ENCODE results near the gene ACTL6A. TPM values are rescaled to one million over a fixed set of nuclear protein-coding genes. Genes with fewer than 3 reads are reported as not detected.

ACTL6A gene
- total RNA-seq, 1 experiment from 2014 or later = 119 TPM

GRCh38 chr3:179551349-179552105 lies 11.2 kb upstream of the ACTL6A start:
- H3K9me3 ChIP-seq (replicated peaks) = no peaks in the 10 kb centered on the region
- H3K27me3 ChIP-seq (replicated peaks) = no peaks in the 10 kb centered on the region
- H3K4me1 ChIP-seq (replicated peaks) = peaks cover 27% of the 10 kb centered on the region
- H3K27ac ChIP-seq = no peak overlapping the region
- no peak overlapping the region for H3K4me3 ChIP-seq
- peak in 1 of 2 experiments; percentile 19 for DNase-seq (ENCODE audit: low read depth in 1 of 2, low spot score in 2 of 2)
- no peaks in the 10 kb centered on the region for H3K36me3 ChIP-seq

GRCh38 chr3:179558742-179559364 lies 3.9 kb upstream of the ACTL6A start:
- DNase-seq (ENCODE audit: low read depth in 1 of 2, low spot score in 2 of 2) = peak; percentile 41 to 58
- H3K4me1 ChIP-seq (replicated peaks) = peaks cover 4% of the 10 kb centered on the region; the same call in 1 of the 2 replicates
- H3K36me3 ChIP-seq = no peaks in the 10 kb centered on the region
- H3K9me3 ChIP-seq (replicated peaks) = no peaks in the 10 kb centered on the region
- H3K27ac ChIP-seq = no peak overlapping the region
- H3K27me3 ChIP-seq (replicated peaks) = no peaks in the 10 kb centered on the region
- no peak overlapping the region for H3K4me3 ChIP-seq

- H3K27me3 ChIP-seq (replicated peaks) = no peaks in the 10 kb centered on the region
- DNase-seq (ENCODE audit: low read depth in 1 of 2, low spot score in 2 of 2) = no peak
- H3K4me3 ChIP-seq = no peak overlapping the region
- H3K36me3 ChIP-seq = no peaks in the 10 kb centered on the region
- H3K9me3 ChIP-seq (replicated peaks) = no peaks in the 10 kb centered on the region
- peaks cover 5% of the 10 kb centered on the region; the same call in 1 of the 2 replicates for H3K4me1 ChIP-seq (replicated peaks)
- no peak overlapping the region for H3K27ac ChIP-seq
Observed at GRCh38 chr3:179560791-179561190, 1.9 kb upstream of the ACTL6A start.

DNA sequence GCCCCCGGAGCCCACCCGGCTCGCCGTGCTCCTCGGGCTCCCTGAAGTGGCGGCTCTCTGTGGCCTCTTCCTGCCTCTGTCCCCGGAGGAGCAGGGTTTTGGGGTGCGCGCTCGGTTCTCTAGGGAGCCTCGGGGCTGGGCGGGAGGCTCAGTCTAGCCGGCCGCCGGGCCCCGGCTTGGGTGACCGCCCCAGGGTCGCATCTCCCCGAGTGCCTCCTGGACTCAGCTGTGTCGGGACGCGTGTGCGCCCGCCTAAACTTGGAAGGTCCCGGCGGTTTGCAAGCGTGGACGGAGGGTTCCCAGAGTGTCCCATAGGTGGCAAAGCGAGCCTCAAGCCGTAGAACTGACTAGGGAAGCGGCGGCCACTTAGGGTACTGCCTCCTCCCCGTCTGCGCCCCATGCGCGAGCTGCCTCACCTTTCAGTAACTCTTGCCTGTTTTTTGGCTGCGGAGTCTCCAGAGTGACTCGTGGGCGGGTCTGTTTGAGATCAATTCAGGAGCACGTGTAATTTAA lies 601 bp downstream of the ACTL6A start:
- Histone ChIP-seq H3K27ac (peak overlapping the region; percentile 91), H3K9me3 (replicated peaks) (no peaks in the 10 kb centered on the region), H3K4me1 (replicated peaks) (peaks cover 5% of the 10 kb centered on the region; the same call in 1 of the 2 replicates), H3K4me3 (peak overlapping the region; percentile 66), H3K27me3 (replicated peaks) (no peaks in the 10 kb centered on the region), H3K36me3 (no peaks in the 10 kb centered on the region)
- DNase-seq (ENCODE audit: low read depth in 1 of 2, low spot score in 2 of 2) = peak; percentile 80 to 81

GRCh38 chr3:179565496-179565895 lies 2.8 kb downstream of the ACTL6A start:
- no peaks in the 10 kb centered on the region for H3K27me3 ChIP-seq (replicated peaks)
- no peak overlapping the region for H3K4me3 ChIP-seq
- no peak for DNase-seq (ENCODE audit: low read depth in 1 of 2, low spot score in 2 of 2)
- H3K9me3 ChIP-seq (replicated peaks) = no peaks in the 10 kb centered on the region
- H3K27ac ChIP-seq = no peak overlapping the region
- H3K4me1 ChIP-seq (replicated peaks) = peaks cover 5% of the 10 kb centered on the region; the same call in 1 of the 2 replicates
- peaks cover 5% of the 10 kb centered on the region for H3K36me3 ChIP-seq

- H3K9me3 ChIP-seq (replicated peaks) = no peaks in the 10 kb centered on the region
- no peaks in the 10 kb centered on the region for H3K4me1 ChIP-seq (replicated peaks)
- H3K27ac ChIP-seq = no peak overlapping the region
- DNase-seq (ENCODE audit: low read depth in 1 of 2, low spot score in 2 of 2) = no peak
- peaks cover 86% of the 10 kb centered on the region for H3K36me3 ChIP-seq
- no peak overlapping the region for H3K4me3 ChIP-seq
- H3K27me3 ChIP-seq (replicated peaks) = no peaks in the 10 kb centered on the region
Observed at GRCh38 chr3:179580992-179581391, 18.3 kb downstream of the ACTL6A start.

DNA sequence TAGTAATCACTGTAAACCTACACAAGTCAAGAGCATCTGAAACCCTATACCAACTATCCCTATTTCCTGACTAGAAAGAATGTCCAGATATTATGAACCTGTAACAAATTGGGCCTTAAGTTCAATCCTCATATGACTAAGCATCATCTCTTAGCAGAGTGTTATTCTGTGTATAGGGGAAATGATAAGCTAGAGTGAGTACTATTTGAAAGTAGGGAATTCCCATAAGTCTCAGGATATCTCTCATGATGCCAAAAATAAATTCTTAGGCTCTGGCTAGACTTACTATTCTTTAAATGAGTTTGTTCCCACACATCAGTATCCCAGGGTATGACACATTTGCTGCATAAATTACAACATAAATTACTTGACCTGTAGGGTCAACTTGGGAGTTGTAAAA lies 26.4 kb downstream of the ACTL6A start:
- H3K4me3 ChIP-seq = no peak overlapping the region
- peaks cover 99% of the 10 kb centered on the region for H3K36me3 ChIP-seq
- H3K27me3 ChIP-seq (replicated peaks) = no peaks in the 10 kb centered on the region
- no peak overlapping the region for H3K27ac ChIP-seq
- H3K4me1 ChIP-seq (replicated peaks) = no peaks in the 10 kb centered on the region
- no peak for DNase-seq (ENCODE audit: low read depth in 1 of 2, low spot score in 2 of 2)
- no peaks in the 10 kb centered on the region for H3K9me3 ChIP-seq (replicated peaks)

DNA sequence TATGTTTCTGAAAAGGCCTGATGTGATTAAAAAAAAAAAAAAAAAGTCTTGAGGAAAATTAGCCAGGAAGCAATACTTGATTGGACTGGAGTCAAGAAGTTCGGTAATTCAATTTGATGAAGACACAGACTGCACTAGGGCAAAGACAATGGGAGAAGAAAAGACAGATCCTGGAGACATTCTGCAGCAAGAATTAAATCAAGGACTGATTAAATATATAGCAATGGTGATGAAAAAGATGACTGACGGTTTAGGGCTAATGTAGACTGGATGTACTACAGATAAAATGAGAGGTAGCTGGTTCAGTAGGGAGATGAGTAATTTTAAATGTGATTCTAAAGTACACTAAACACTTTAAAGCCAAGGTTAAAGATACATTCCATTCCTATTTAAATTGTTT lies 27.9 kb downstream of the ACTL6A start:
- no peaks in the 10 kb centered on the region for H3K27me3 ChIP-seq (replicated peaks)
- H3K36me3 ChIP-seq = peaks cover 99% of the 10 kb centered on the region
- no peaks in the 10 kb centered on the region for H3K4me1 ChIP-seq (replicated peaks)
- no peak for DNase-seq (ENCODE audit: low read depth in 1 of 2, low spot score in 2 of 2)
- no peaks in the 10 kb centered on the region for H3K9me3 ChIP-seq (replicated peaks)
- no peak overlapping the region for H3K27ac ChIP-seq
- no peak overlapping the region for H3K4me3 ChIP-seq

DNA sequence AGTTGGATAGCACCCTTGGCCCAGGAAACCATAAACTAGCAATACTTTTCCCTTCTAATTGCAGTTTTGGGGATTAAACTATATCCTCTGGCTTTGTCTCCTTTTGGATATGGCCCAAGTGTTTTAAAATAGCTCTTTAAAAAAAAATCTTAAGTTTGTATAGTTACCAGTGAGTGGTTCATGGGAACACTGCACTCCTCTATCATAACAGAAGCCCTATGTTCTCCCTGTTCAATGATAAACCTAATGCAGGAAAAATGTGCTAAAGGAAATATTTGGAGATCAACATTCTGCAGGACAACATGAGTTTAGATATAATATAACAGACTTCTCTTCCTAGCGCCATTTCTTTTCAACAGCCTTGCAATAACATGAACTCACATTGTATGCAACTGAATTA lies 28.6 kb downstream of the ACTL6A start:
- no peaks in the 10 kb centered on the region for H3K4me1 ChIP-seq (replicated peaks)
- H3K27ac ChIP-seq = no peak overlapping the region
- no peak for DNase-seq (ENCODE audit: low read depth in 1 of 2, low spot score in 2 of 2)
- H3K4me3 ChIP-seq = no peak overlapping the region
- H3K27me3 ChIP-seq (replicated peaks) = no peaks in the 10 kb centered on the region
- H3K9me3 ChIP-seq (replicated peaks) = no peaks in the 10 kb centered on the region
- H3K36me3 ChIP-seq = peaks cover 98% of the 10 kb centered on the region

DNA sequence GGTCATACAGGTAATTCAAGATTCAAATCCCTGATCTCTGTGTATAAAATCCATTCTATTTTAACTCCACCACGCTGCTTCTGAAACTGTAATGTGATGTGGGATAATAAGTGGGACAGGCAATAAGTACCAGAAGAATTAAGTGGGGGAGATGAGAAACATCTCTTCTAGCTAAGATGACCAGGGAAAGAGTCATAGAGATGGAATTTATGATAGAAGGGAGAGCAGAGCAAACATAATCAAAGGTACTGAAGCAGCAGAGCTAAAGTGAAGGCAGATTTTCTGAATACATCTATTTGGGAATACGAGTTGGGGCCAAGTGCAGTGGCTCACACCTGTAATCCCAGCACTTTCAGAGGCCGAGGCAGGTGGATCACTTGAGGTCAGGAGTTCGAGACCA lies 36.8 kb downstream of the ACTL6A start:
- no peak overlapping the region for H3K4me3 ChIP-seq
- no peaks in the 10 kb centered on the region for H3K27me3 ChIP-seq (replicated peaks)
- H3K36me3 ChIP-seq = peaks cover 69% of the 10 kb centered on the region
- H3K27ac ChIP-seq = no peak overlapping the region
- no peaks in the 10 kb centered on the region for H3K4me1 ChIP-seq (replicated peaks)
- no peak for DNase-seq (ENCODE audit: low read depth in 1 of 2, low spot score in 2 of 2)
- no peaks in the 10 kb centered on the region for H3K9me3 ChIP-seq (replicated peaks)

DNA sequence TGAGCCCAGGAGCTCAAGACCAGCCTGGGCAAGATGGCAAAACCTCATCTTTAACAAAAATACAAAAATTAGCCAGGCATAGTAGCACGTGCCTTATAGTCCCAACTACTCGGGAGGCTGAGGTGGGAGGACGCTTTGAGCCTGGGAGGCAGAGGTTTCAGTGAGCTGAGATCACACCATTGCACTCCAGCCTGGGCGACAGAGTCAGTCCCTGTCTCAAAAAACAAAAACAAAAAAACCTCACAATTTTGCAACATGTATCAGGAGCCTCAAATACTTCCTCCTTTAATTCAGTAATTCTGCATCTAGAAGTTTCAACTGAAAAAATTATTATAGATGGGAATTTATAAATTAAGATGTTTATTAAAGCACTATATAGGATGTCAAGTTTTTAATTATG lies 40.6 kb downstream of the ACTL6A start:
- no peaks in the 10 kb centered on the region for H3K27me3 ChIP-seq (replicated peaks)
- no peak overlapping the region for H3K27ac ChIP-seq
- no peak for DNase-seq (ENCODE audit: low read depth in 1 of 2, low spot score in 2 of 2)
- H3K4me3 ChIP-seq = peak overlapping the region; percentile 65; the same call in 1 of the 2 replicates
- no peaks in the 10 kb centered on the region for H3K4me1 ChIP-seq (replicated peaks)
- H3K9me3 ChIP-seq (replicated peaks) = no peaks in the 10 kb centered on the region
- peaks cover 51% of the 10 kb centered on the region for H3K36me3 ChIP-seq

- Histone ChIP-seq H3K4me3 (peak overlapping the region; percentile 65), H3K36me3 (peaks cover 46% of the 10 kb centered on the region)
- DNase-seq (ENCODE audit: low read depth in 1 of 2, low spot score in 2 of 2) = no peak
Observed at GRCh38 chr3:179603831-179604230, 41.1 kb downstream of the ACTL6A start.

DNA sequence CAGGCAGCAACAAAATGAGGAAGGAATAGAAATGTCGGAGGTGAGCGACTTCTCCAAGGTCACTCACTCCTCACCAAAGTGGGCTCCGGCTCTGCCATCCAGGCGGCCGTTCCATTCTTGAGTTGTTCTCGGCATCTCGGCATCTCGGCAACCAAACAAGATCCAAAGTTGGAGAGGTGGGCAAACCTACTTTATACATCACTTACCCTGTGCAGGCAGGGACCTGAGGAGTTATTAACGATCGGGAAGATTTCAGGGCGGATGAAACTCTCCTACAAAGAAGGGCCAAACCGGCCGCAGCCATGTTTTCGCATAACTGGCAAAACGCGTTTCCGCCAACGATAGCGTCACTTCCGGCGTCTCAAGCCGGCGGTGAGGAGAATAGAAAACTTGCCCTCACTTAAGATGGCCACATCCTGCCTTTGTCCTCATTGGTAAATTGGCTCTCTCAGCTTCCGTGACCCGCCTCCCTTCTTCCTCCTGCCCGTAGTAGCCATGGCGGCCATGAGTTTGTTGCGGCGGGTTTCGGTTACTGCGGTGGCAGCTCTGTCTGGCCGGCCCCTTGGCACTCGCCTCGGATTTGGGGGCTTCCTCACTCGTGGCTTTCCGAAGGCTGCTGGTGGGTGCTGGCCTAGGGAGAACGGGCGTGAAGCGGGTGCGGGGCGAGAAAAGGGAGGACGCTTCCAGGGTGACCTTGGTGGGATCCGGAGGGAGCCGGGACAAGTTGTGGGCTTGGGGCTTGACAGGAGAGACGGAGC lies 41.8 kb downstream of the ACTL6A start, which contains the start of the genes MRPL47 and NDUFB5:
TSS of gene MRPL47 (minus strand) at position 318 of the 758 bp plus-strand sequence. CDS start at position 304, 14 bp downstream.
TSS of gene NDUFB5 (plus strand) at position 474 of the 758 bp plus-strand sequence. CDS start at position 496, 22 bp downstream.
- Histone ChIP-seq H3K27me3 (replicated peaks) (no peaks in the 10 kb centered on the region), H3K4me1 (replicated peaks) (no peaks in the 10 kb centered on the region), H3K4me3 (peak within 1 kb of the TSS; percentile 65), H3K27ac (peak within 1 kb of the TSS; percentile 84), H3K9me3 (replicated peaks) (no peaks in the 10 kb centered on the region), H3K36me3 (peaks cover 42% of the 10 kb centered on the region)
- peak; percentile 90 to 91 for DNase-seq (ENCODE audit: low read depth in 1 of 2, low spot score in 2 of 2)

More at GRCh38 chr3:179603831-179604230, 41.1 kb downstream of the ACTL6A start:
- Histone ChIP-seq H3K27me3 (replicated peaks) (no peaks in the 10 kb centered on the region), H3K9me3 (replicated peaks) (no peaks in the 10 kb centered on the region), H3K27ac (peak overlapping the region; percentile 84), H3K4me1 (replicated peaks) (no peaks in the 10 kb centered on the region)
